ENCODE data around the gene MAN2B2.

- TF ChIP-seq CTCF (IDR thresholded peaks at IDR 0.05): no peak
- no peak for TF ChIP-seq POLR2A (IDR thresholded peaks at IDR 0.05)
- no peak for TF ChIP-seq POLR2AphosphoS5 (IDR thresholded peaks at IDR 0.05)
These were observed 6.8 kb upstream of the MAN2B2 start for GRCh38 chr4:6568148-6568547.

Data from breast epithelium (tissue), 3 donors.